ENCODE data around the gene HUNK. TPM values are rescaled to one million over a fixed set of nuclear protein-coding genes. Genes with fewer than 3 reads are reported as not detected.

Gene HUNK
- total RNA-seq, 2 donors from 2014 or later, result 0.27 to 0.42 TPM

DNA sequence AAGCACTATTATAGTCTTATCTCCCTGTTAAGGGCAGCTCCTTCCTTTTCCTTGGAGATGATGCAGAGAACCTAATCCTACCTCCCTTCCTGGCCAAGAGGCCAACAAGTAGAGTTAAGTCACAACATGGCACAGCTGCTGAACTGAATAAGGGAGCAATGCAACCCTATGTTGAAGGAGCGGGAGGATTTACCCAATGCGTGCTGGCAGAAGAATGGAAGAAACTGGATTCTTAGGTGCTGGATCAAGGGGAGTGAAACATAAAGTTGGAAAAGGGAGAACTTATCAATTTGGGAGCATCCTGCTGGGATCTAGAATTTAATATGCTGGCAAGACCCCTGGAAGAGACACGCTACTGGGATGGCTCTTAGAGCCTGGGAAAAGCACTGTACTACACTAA is 12.0 kb upstream of the HUNK start:
- Histone ChIP-seq H3K4me1 (ENCODE audit: control insufficient read depth in 1 of 2, low read depth in 2 of 2) (no peaks in the 10 kb centered on the region), H3K36me3 (no peaks in the 10 kb centered on the region), H3K9me3 (no peaks in the 10 kb centered on the region), H3K27me3 (replicated peaks; ENCODE audit: insufficient read depth) (no peaks in the 10 kb centered on the region), H3K4me3 (no peak overlapping the region), H3K27ac (no peak overlapping the region)
- TF ChIP-seq, protein P1, sequence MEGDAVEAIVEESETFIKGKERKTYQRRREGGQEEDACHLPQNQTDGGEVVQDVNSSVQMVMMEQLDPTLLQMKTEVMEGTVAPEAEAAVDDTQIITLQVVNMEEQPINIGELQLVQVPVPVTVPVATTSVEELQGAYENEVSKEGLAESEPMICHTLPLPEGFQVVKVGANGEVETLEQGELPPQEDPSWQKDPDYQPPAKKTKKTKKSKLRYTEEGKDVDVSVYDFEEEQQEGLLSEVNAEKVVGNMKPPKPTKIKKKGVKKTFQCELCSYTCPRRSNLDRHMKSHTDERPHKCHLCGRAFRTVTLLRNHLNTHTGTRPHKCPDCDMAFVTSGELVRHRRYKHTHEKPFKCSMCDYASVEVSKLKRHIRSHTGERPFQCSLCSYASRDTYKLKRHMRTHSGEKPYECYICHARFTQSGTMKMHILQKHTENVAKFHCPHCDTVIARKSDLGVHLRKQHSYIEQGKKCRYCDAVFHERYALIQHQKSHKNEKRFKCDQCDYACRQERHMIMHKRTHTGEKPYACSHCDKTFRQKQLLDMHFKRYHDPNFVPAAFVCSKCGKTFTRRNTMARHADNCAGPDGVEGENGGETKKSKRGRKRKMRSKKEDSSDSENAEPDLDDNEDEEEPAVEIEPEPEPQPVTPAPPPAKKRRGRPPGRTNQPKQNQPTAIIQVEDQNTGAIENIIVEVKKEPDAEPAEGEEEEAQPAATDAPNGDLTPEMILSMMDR (IDR thresholded peaks at IDR 0.05), result no peak
- DNase-seq (ENCODE audit: low spot score) (no peak), ATAC-seq (ENCODE audit: insufficient number of reproducible peaks, low FRiP score, low read depth) (no peak)

GRCh38 chr21:31862078-31862477 is 10.7 kb upstream of the HUNK start:
- DNase-seq (ENCODE audit: low spot score) (no peak), ATAC-seq (ENCODE audit: insufficient number of reproducible peaks, low FRiP score, low read depth) (no peak)
- Histone ChIP-seq H3K4me3 (no peak overlapping the region), H3K27ac (no peak overlapping the region), H3K36me3 (no peaks in the 10 kb centered on the region), H3K4me1 (ENCODE audit: control insufficient read depth in 1 of 2, low read depth in 2 of 2) (no peaks in the 10 kb centered on the region), H3K27me3 (replicated peaks; ENCODE audit: insufficient read depth) (no peaks in the 10 kb centered on the region), H3K9me3 (no peaks in the 10 kb centered on the region)
- TF ChIP-seq, protein P1 (IDR thresholded peaks at IDR 0.05), result no peak

DNA sequence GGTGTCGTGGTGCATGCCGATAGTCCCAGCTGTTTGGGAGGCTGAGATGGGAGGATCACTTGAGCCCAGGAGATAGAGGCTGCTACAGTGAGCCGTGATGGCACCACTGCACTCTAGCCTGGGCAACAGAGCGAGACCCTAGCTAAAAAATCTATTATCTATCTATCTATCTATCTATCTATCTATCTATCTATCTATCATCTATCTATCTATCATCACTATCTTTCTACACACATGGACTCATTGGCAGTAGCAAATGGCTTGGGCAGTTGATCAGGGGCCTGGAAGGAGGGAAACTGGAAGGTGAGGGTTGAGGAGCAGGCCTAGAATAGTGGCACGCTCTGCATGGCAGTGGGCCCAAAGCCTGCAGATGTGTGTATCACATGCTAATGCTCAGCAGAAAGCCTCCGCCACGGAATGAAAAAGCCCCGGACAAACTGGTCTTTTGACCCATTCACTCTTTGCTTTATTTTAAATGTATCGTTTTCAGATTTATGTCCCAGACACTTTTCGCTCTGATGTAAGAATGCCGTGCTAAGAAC is 7.3 kb upstream of the HUNK start:
- H3K27ac ChIP-seq, result no peak overlapping the region
- DNase-seq (ENCODE audit: low spot score) (no peak), ATAC-seq (ENCODE audit: insufficient number of reproducible peaks, low FRiP score, low read depth) (no peak)
- H3K27me3 ChIP-seq (replicated peaks; ENCODE audit: insufficient read depth), result no peaks in the 10 kb centered on the region
- H3K9me3 ChIP-seq, result no peaks in the 10 kb centered on the region
- no peak overlapping the region for H3K4me3 ChIP-seq
- TF ChIP-seq, protein P1 (IDR thresholded peaks at IDR 0.05), result no peak
- no peaks in the 10 kb centered on the region for H3K4me1 ChIP-seq (ENCODE audit: control insufficient read depth in 1 of 2, low read depth in 2 of 2)
- no peaks in the 10 kb centered on the region for H3K36me3 ChIP-seq

GRCh38 chr21:31866077-31866511 is 6.7 kb upstream of the HUNK start:
- peak; percentile 56 for ATAC-seq (ENCODE audit: insufficient number of reproducible peaks, low FRiP score, low read depth)
- H3K36me3 ChIP-seq, result no peaks in the 10 kb centered on the region
- no peaks in the 10 kb centered on the region for H3K4me1 ChIP-seq (ENCODE audit: control insufficient read depth in 1 of 2, low read depth in 2 of 2)
- no peaks in the 10 kb centered on the region for H3K9me3 ChIP-seq
- H3K27ac ChIP-seq, result no peak overlapping the region
- DNase-seq (ENCODE audit: low spot score), result peak; percentile 55
- H3K27me3 ChIP-seq (replicated peaks; ENCODE audit: insufficient read depth), result no peaks in the 10 kb centered on the region
- no peak overlapping the region for H3K4me3 ChIP-seq
- TF ChIP-seq, protein P1 (IDR thresholded peaks at IDR 0.05), result peak; percentile 89

DNA sequence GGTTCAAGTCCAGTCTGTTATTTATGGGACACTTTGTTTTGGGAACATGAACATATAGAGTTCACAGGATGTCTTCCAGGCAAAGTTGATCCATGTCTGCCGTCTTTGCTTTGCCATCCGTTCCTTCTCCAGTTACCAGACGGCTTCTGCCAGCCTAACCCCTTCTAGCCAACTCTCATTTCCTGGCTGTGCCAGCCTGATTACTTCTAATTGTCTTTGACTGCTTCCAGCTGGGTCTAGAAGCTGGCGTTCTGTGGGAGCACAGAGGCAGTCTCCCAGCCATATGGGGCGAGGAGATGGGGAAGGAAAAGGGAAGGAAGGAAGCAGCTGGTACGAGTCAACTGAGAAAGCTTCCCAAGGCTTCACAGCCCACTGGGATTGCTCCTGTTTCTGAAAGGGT is 3.1 kb upstream of the HUNK start:
- H3K27me3 ChIP-seq (replicated peaks; ENCODE audit: insufficient read depth), result no peaks in the 10 kb centered on the region
- H3K4me1 ChIP-seq (ENCODE audit: control insufficient read depth in 1 of 2, low read depth in 2 of 2), result peaks cover 14 to 24% of the 10 kb centered on the region in 2 donors
- ATAC-seq (ENCODE audit: insufficient number of reproducible peaks, low FRiP score, low read depth), result no peak
- no peak for DNase-seq (ENCODE audit: low spot score)
- H3K36me3 ChIP-seq, result no peaks in the 10 kb centered on the region
- H3K9me3 ChIP-seq, result no peaks in the 10 kb centered on the region
- H3K27ac ChIP-seq, result no peak overlapping the region
- TF ChIP-seq, protein P1 (IDR thresholded peaks at IDR 0.05), result no peak
- H3K4me3 ChIP-seq, result no peak overlapping the region
